ENCODE data around the gene SHB.
"Not testable (repeated sequence)": the region's sequence is repeated elsewhere in the genome, so short reads cannot be mapped to it uniquely, and the experiment has no call there.

The SHB gene

GRCh38 chr9:38047301-38048251 is 21.5 kb downstream of the SHB start:
- Histone ChIP-seq H3K18ac (ENCODE audit: low read length) (peak overlapping the region; percentile 73), H2BK5ac (ENCODE audit: low read length) (no peak overlapping the region), H3K27ac (replicated peaks; ENCODE audit: low read length) (no peak overlapping the region), H3K4me1 (ENCODE audit: control insufficient read depth in 2 of 2, insufficient read depth in 1 of 2, low read depth in 1 of 2, low read length in 2 of 2) (peaks cover 10 to 13% of the 10 kb centered on the region in 2 donors), H2AK5ac (ENCODE audit: low read depth, low read length) (no peak overlapping the region), H4K91ac (ENCODE audit: low read depth, low read length, poor library complexity) (no peak overlapping the region), H3K4me2 (ENCODE audit: insufficient read depth, low read length, poor library complexity, severe bottlenecking) (peak overlapping the region; percentile 21), H3K14ac (ENCODE audit: low read length) (no peak overlapping the region), H3K4ac (ENCODE audit: low read length) (no peak overlapping the region), H3K27me3 (ENCODE audit: control insufficient read depth in 3 of 3, insufficient read depth in 3 of 3, low read depth in 1 of 3, low read length in 3 of 3) (no peaks in the 10 kb centered on the region), H3K4me3 (ENCODE audit: low read length in 2 of 2) (peak overlapping the region in 1 of 2 donors; percentile 33), H4K8ac (ENCODE audit: low read depth, low read length) (no peak overlapping the region), H3K23ac (ENCODE audit: low read depth, low read length, poor library complexity) (no peak overlapping the region), H2BK120ac (ENCODE audit: low read depth, low read length) (no peak overlapping the region), H2BK12ac (ENCODE audit: low read length) (no peak overlapping the region), H3K9ac (ENCODE audit: low read depth, low read length, poor library complexity) (no peak overlapping the region), H3K79me1 (ENCODE audit: low read depth, low read length) (no peaks in the 10 kb centered on the region), H2BK15ac (ENCODE audit: low read length) (no peak overlapping the region), H3K36me3 (replicated peaks in 1 of 2; ENCODE audit: control insufficient read depth in 2 of 2, insufficient read depth in 2 of 2, low read length in 2 of 2) (no peaks in the 10 kb centered on the region), H2AFZ (ENCODE audit: low read length) (peak overlapping the region; percentile 86), H3K9me3 (replicated peaks in 1 of 2; ENCODE audit: control insufficient read depth in 2 of 2, insufficient read depth in 1 of 2, low read depth in 1 of 2, low read length in 2 of 2) (no peaks in the 10 kb centered on the region)
- no peak for DNase-seq (ENCODE audit: low spot score)
- no CpG with 5 or more reads among the region's 15 CpGs for WGBS, 2 donors (ENCODE audit: extremely low coverage in 2 of 2, insufficient read length in 2 of 2, insufficient replicate concordance in 1 of 2)

GRCh38 chr9:38046661-38047300 is 22.2 kb downstream of the SHB start:
- H3K36me3 ChIP-seq (replicated peaks in 1 of 2; ENCODE audit: control insufficient read depth in 2 of 2, insufficient read depth in 2 of 2, low read length in 2 of 2), result no peaks in the 10 kb centered on the region
- no CpG with 5 or more reads among the region's 8 CpGs for WGBS, 2 donors (ENCODE audit: extremely low coverage in 2 of 2, insufficient read length in 2 of 2, insufficient replicate concordance in 1 of 2)
- no peak for DNase-seq (ENCODE audit: low spot score)

DNA sequence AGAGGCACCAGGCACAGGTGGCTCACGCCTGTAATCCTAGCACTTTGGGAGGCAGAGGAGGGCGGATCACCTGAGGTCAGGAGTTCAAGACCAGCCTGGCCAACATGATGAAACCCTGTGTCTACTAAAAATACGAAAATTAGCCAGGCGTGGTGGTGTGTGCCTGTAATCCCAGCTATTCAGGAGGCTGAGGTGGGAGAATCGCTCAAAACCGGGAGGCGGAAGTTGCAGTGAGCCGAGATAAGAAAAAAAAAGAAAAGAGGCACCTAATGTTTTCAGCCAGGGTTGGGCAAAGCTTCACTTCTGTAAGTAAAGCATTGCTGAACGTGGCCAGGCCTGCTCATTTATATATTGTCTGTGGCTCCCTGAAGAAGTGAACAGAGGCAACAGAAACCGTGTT is 23.1 kb downstream of the SHB start:
- H3K27ac ChIP-seq (replicated peaks; ENCODE audit: low read length); H2BK120ac ChIP-seq (ENCODE audit: low read depth, low read length): not testable (repeated sequence)
- no CpG with 5 or more reads among the region's 10 CpGs for WGBS, 2 donors (ENCODE audit: extremely low coverage in 2 of 2, insufficient read length in 2 of 2, insufficient replicate concordance in 1 of 2)

More at GRCh38 chr9:38046661-38047300, 22.2 kb downstream of the SHB start:
- no peak overlapping the region for H3K9ac ChIP-seq (ENCODE audit: low read depth, low read length, poor library complexity)
- H3K9me3 ChIP-seq (replicated peaks in 1 of 2; ENCODE audit: control insufficient read depth in 2 of 2, insufficient read depth in 1 of 2, low read depth in 1 of 2, low read length in 2 of 2), result no peaks in the 10 kb centered on the region
- no peaks in the 10 kb centered on the region for H3K27me3 ChIP-seq (ENCODE audit: control insufficient read depth in 3 of 3, insufficient read depth in 3 of 3, low read depth in 1 of 3, low read length in 3 of 3)
- no peak overlapping the region for H3K23ac ChIP-seq (ENCODE audit: low read depth, low read length, poor library complexity)
- no peak overlapping the region for H2BK120ac ChIP-seq (ENCODE audit: low read depth, low read length)
- no peak overlapping the region for H4K91ac ChIP-seq (ENCODE audit: low read depth, low read length, poor library complexity)
- no peaks in the 10 kb centered on the region for H3K79me1 ChIP-seq (ENCODE audit: low read depth, low read length)
- no peak overlapping the region for H4K8ac ChIP-seq (ENCODE audit: low read depth, low read length)
- no peak overlapping the region for H3K27ac ChIP-seq (replicated peaks; ENCODE audit: low read length)
- H3K4me3 ChIP-seq (ENCODE audit: low read length in 2 of 2), result no peak overlapping the region
- peak overlapping the region; percentile 86 for H2AFZ ChIP-seq (ENCODE audit: low read length)
- H3K14ac ChIP-seq (ENCODE audit: low read length), result no peak overlapping the region
- no peak overlapping the region for H3K18ac ChIP-seq (ENCODE audit: low read length)
- no peak overlapping the region for H2AK5ac ChIP-seq (ENCODE audit: low read depth, low read length)
- H3K4me2 ChIP-seq (ENCODE audit: insufficient read depth, low read length, poor library complexity, severe bottlenecking), result no peak overlapping the region
- no peak overlapping the region for H2BK5ac ChIP-seq (ENCODE audit: low read length)
- no peak overlapping the region for H2BK15ac ChIP-seq (ENCODE audit: low read length)
- H3K4me1 ChIP-seq (ENCODE audit: control insufficient read depth in 2 of 2, insufficient read depth in 1 of 2, low read depth in 1 of 2, low read length in 2 of 2), result peaks cover 10 to 13% of the 10 kb centered on the region in 2 donors
- no peak overlapping the region for H3K4ac ChIP-seq (ENCODE audit: low read length)
- no peak overlapping the region for H2BK12ac ChIP-seq (ENCODE audit: low read length)

GRCh38 chr9:38044706-38045105 is 24.3 kb downstream of the SHB start:
- H3K14ac ChIP-seq (ENCODE audit: low read length), result no peak overlapping the region
- no peak overlapping the region for H2AFZ ChIP-seq (ENCODE audit: low read length)
- no peak overlapping the region for H2BK15ac ChIP-seq (ENCODE audit: low read length)
- peaks cover 10 to 14% of the 10 kb centered on the region in 2 donors for H3K4me1 ChIP-seq (ENCODE audit: control insufficient read depth in 2 of 2, insufficient read depth in 1 of 2, low read depth in 1 of 2, low read length in 2 of 2)
- H3K9me3 ChIP-seq (replicated peaks in 1 of 2; ENCODE audit: control insufficient read depth in 2 of 2, insufficient read depth in 1 of 2, low read depth in 1 of 2, low read length in 2 of 2), result no peaks in the 10 kb centered on the region
- H3K4me3 ChIP-seq (ENCODE audit: low read length in 2 of 2), result no peak overlapping the region
- no peak overlapping the region for H3K4me2 ChIP-seq (ENCODE audit: insufficient read depth, low read length, poor library complexity, severe bottlenecking)
- H3K23ac ChIP-seq (ENCODE audit: low read depth, low read length, poor library complexity), result no peak overlapping the region
- H3K9ac ChIP-seq (ENCODE audit: low read depth, low read length, poor library complexity), result no peak overlapping the region
- no peaks in the 10 kb centered on the region for H3K27me3 ChIP-seq (ENCODE audit: control insufficient read depth in 3 of 3, insufficient read depth in 3 of 3, low read depth in 1 of 3, low read length in 3 of 3)
- no peak overlapping the region for H2BK5ac ChIP-seq (ENCODE audit: low read length)
- no peak for DNase-seq (ENCODE audit: low spot score)
- H3K4ac ChIP-seq (ENCODE audit: low read length), result no peak overlapping the region
- no peaks in the 10 kb centered on the region for H3K79me1 ChIP-seq (ENCODE audit: low read depth, low read length)
- no peak overlapping the region for H4K8ac ChIP-seq (ENCODE audit: low read depth, low read length)
- H3K36me3 ChIP-seq (replicated peaks in 1 of 2; ENCODE audit: control insufficient read depth in 2 of 2, insufficient read depth in 2 of 2, low read length in 2 of 2), result no peaks in the 10 kb centered on the region
- H3K27ac ChIP-seq (replicated peaks; ENCODE audit: low read length), result no peak overlapping the region
- no CpG with 5 or more reads among the region's 2 CpGs for WGBS, 2 donors (ENCODE audit: extremely low coverage in 2 of 2, insufficient read length in 2 of 2, insufficient replicate concordance in 1 of 2)
- H3K18ac ChIP-seq (ENCODE audit: low read length), result no peak overlapping the region
- H2BK120ac ChIP-seq (ENCODE audit: low read depth, low read length), result no peak overlapping the region
- no peak overlapping the region for H2BK12ac ChIP-seq (ENCODE audit: low read length)
- H2AK5ac ChIP-seq (ENCODE audit: low read depth, low read length), result no peak overlapping the region
- no peak overlapping the region for H4K91ac ChIP-seq (ENCODE audit: low read depth, low read length, poor library complexity)

More for the DNA sequence above, 23.1 kb downstream of the SHB start:
- peak overlapping the region; percentile 40 for H3K9ac ChIP-seq (ENCODE audit: low read depth, low read length, poor library complexity)
- H3K4ac ChIP-seq (ENCODE audit: low read length); H4K8ac ChIP-seq (ENCODE audit: low read depth, low read length); H2AFZ ChIP-seq (ENCODE audit: low read length); H3K23ac ChIP-seq (ENCODE audit: low read depth, low read length, poor library complexity); H2BK15ac ChIP-seq (ENCODE audit: low read length); DNase-seq (ENCODE audit: low spot score); H4K91ac ChIP-seq (ENCODE audit: low read depth, low read length, poor library complexity); H3K9me3 ChIP-seq (replicated peaks in 1 of 2; ENCODE audit: control insufficient read depth in 2 of 2, insufficient read depth in 1 of 2, low read depth in 1 of 2, low read length in 2 of 2); H2BK5ac ChIP-seq (ENCODE audit: low read length); H3K4me3 ChIP-seq (ENCODE audit: low read length in 2 of 2); H3K4me2 ChIP-seq (ENCODE audit: insufficient read depth, low read length, poor library complexity, severe bottlenecking); H3K79me1 ChIP-seq (ENCODE audit: low read depth, low read length); H3K18ac ChIP-seq (ENCODE audit: low read length); H2BK12ac ChIP-seq (ENCODE audit: low read length); H3K14ac ChIP-seq (ENCODE audit: low read length); H2AK5ac ChIP-seq (ENCODE audit: low read depth, low read length); H3K36me3 ChIP-seq (replicated peaks in 1 of 2; ENCODE audit: control insufficient read depth in 2 of 2, insufficient read depth in 2 of 2, low read length in 2 of 2); H3K27me3 ChIP-seq (ENCODE audit: control insufficient read depth in 3 of 3, insufficient read depth in 3 of 3, low read depth in 1 of 3, low read length in 3 of 3): not testable (repeated sequence)
- H3K4me1 ChIP-seq (ENCODE audit: control insufficient read depth in 2 of 2, insufficient read depth in 1 of 2, low read depth in 1 of 2, low read length in 2 of 2), result peaks cover 10 to 13% of the 10 kb centered on the region in 2 donors
